Amygdala (tissue), 56 donors: ENCODE data around the gene DYNLRB2.

ENCODE experiments used
- DNase-seq, 56 donors: peaks; one replicate each; lab custom pipeline; 2025; lab: John Stamatoyannopoulos, UW

Gene DYNLRB2

GRCh38 chr16:80540516-80541305 lies at the start of gene DYNLRB2:
TSS of gene DYNLRB2 (plus strand) at chr16:80540993. CDS start at chr16:80541077, 84 bp downstream.
- DNase-seq: peak; percentile 42 to 97 (median 85)

GRCh38 chr16:80500116-80500859 lies 40.5 kb upstream of the DYNLRB2 start:
- no peak for DNase-seq

GRCh38 chr16:80500961-80501525 lies 39.8 kb upstream of the DYNLRB2 start:
- no peak for DNase-seq

GRCh38 chr16:80503107-80503506 lies 37.7 kb upstream of the DYNLRB2 start:
- DNase-seq: no peak

GRCh38 chr16:80507538-80507937 lies 33.3 kb upstream of the DYNLRB2 start:
- no peak for DNase-seq

GRCh38 chr16:80509872-80510271 lies 30.9 kb upstream of the DYNLRB2 start:
- no peak for DNase-seq

GRCh38 chr16:80511824-80512592 lies 28.8 kb upstream of the DYNLRB2 start:
- no peak for DNase-seq

GRCh38 chr16:80512593-80512853 lies 28.3 kb upstream of the DYNLRB2 start:
- no peak for DNase-seq

GRCh38 chr16:80515374-80515773 lies 25.4 kb upstream of the DYNLRB2 start:
- no peak for DNase-seq

- DNase-seq: no peak
Observed at GRCh38 chr16:80517846-80518245, 22.9 kb upstream of the DYNLRB2 start.

GRCh38 chr16:80518436-80518835 lies 22.4 kb upstream of the DYNLRB2 start:
- no peak for DNase-seq

- DNase-seq: no peak
Observed at GRCh38 chr16:80519189-80519588, 21.6 kb upstream of the DYNLRB2 start.

- DNase-seq: no peak
Observed at GRCh38 chr16:80525420-80525819, 15.4 kb upstream of the DYNLRB2 start.

- peak in 25 of 56 donors; percentile 0 to 23 (median 4) for DNase-seq
Observed at GRCh38 chr16:80526418-80527061, 14.3 kb upstream of the DYNLRB2 start.

GRCh38 chr16:80527297-80527696 lies 13.5 kb upstream of the DYNLRB2 start:
- no peak for DNase-seq

- no peak for DNase-seq
Observed at GRCh38 chr16:80530479-80530878, 10.3 kb upstream of the DYNLRB2 start.

- DNase-seq: no peak
Observed at GRCh38 chr16:80536238-80536637, 4.6 kb upstream of the DYNLRB2 start.

- no peak for DNase-seq
Observed at GRCh38 chr16:80541306-80541694, 507 bp downstream of the DYNLRB2 start.

GRCh38 chr16:80543162-80543561 lies 2.4 kb downstream of the DYNLRB2 start:
- no peak for DNase-seq

GRCh38 chr16:80544326-80544725 lies 3.5 kb downstream of the DYNLRB2 start:
- DNase-seq: no peak

GRCh38 chr16:80546249-80546648 lies 5.5 kb downstream of the DYNLRB2 start:
- no peak for DNase-seq
